ENCODE measurements around the gene CDCP1.

GRCh38 chr3:45080824-45081223 is 65.4 kb downstream of the CDCP1 start:
- TF ChIP-seq CTCF (IDR thresholded peaks at IDR 0.05; ENCODE audit: insufficient read depth, low read length, poor library complexity, severe bottlenecking) (no peak), EZH2phosphoT487 (conservative IDR thresholded peaks at IDR 0.05; ENCODE audit: low read length) (no peak)
